ENCODE data around the gene FBXO47. TPM values are rescaled to one million over a fixed set of nuclear protein-coding genes. Genes with fewer than 3 reads are reported as not detected.

FBXO47 gene
- total and polyA plus RNA-seq, 2 of the 13 experiments (the other 11 are each of a cell fraction or from before 2014, with no cell fraction given), result not detected

GRCh38 chr17:38918129-38918913 lies 48.9 kb downstream of the FBXO47 start:
- Histone ChIP-seq H3K27me3 (ENCODE audit: control insufficient read depth in 1 of 2, insufficient read depth in 2 of 2, low read length in 2 of 2) (no peaks in the 10 kb centered on the region), H3K36me3 (replicated peaks in 1 of 2; ENCODE audit: control insufficient read depth in 1 of 2, insufficient read depth in 2 of 2, low read length in 2 of 2) (peaks cover 28 to 55% of the 10 kb centered on the region in 2 experiments), H4K20me1 (ENCODE audit: insufficient read depth, low read length) (no peaks in the 10 kb centered on the region; the same call in 1 of the 2 replicates), H3K4me1 (ENCODE audit: insufficient read depth, low read length) (peaks cover 48% of the 10 kb centered on the region), H3K4me2 (ENCODE audit: low read depth, low read length) (no peak overlapping the region), H3K4me3 (replicated peaks in 1 of 3; ENCODE audit: insufficient read depth in 1 of 3, low read depth in 2 of 3, low read length in 3 of 3) (no peak overlapping the region), H3K9me3 (ENCODE audit: low read length) (no peaks in the 10 kb centered on the region), H2AFZ (ENCODE audit: low read length) (no peak overlapping the region), H3K79me2 (ENCODE audit: insufficient read depth, low read length) (no peaks in the 10 kb centered on the region), H3K27ac (ENCODE audit: extremely low read length, insufficient read depth, low read length) (no peak overlapping the region), H3K9ac (ENCODE audit: insufficient read depth, low read depth, low read length) (no peak overlapping the region)
- WGBS (ENCODE audit: low lambda C conversion rate), result 93% methylated on average over 37 of the region's 37 CpGs
- ChIA-PET CTCF (ENCODE audit: low intra/inter-chr PET ratio, low total read pairs) (no interaction called here), POLR2A (interaction anchor here (5.4 kb wide), 1 partner anchor 48 kb away, joined by 112 read pairs; the partner anchor contains the start of gene LASP1)
- in situ Hi-C loops (cut with HindIII; ENCODE audit: extremely low pct_ligation_motif_present, low pct_unique_long_range_greater_than_20kb), result no loop called here
- TF ChIP-seq ZNF280B (CRISPR knock-in tag; IDR thresholded peaks at IDR 0.05; ENCODE audit: borderline replicate concordance) (no peak), ZNF768 (CRISPR knock-in tag; IDR thresholded peaks at IDR 0.05) (peak; percentile 18; the same call in 1 of the 2 replicates), ZBTB38 (CRISPR knock-in tag; IDR thresholded peaks at IDR 0.05) (peak; percentile 64), STAT6 (CRISPR knock-in tag; IDR thresholded peaks at IDR 0.05; ENCODE audit: borderline replicate concordance) (no peak), ZBTB33 (CRISPR knock-in tag; IDR thresholded peaks at IDR 0.05) (peak; percentile 65; the same call in 1 of the 2 replicates), CTCF (CRISPR knock-in tag; IDR thresholded peaks at IDR 0.05) (peak; percentile 27), AGO2 (optimal IDR thresholded peaks at IDR 0.05; ENCODE audit: low read depth, low read length) (peak; percentile 65)
- no peak for DNase-seq (ENCODE audit: low spot score)
- intact Hi-C loops (cut with micrococcal nuclease; ENCODE audit: unreplicated experiment), result loop anchor here (5.0 to 10.0 kb wide), 2 partner anchors 46 to 236 kb away; partner anchors contain the start of genes LASP1 and PLXDC1
- no TSS peak for BruUV-seq (replicated peaks)
- no peak for ATAC-seq
- no peak for FAIRE-seq

Measured in HepG2 (cell line).